Measurements from ENCODE around the gene RBM23. TPM values are rescaled to one million over a fixed set of nuclear protein-coding genes. Genes with fewer than 3 reads are reported as not detected.

Gene RBM23
- total RNA-seq, 4 donors from 2014 or later: 49.7 to 2,239 (median 990) TPM

DNA sequence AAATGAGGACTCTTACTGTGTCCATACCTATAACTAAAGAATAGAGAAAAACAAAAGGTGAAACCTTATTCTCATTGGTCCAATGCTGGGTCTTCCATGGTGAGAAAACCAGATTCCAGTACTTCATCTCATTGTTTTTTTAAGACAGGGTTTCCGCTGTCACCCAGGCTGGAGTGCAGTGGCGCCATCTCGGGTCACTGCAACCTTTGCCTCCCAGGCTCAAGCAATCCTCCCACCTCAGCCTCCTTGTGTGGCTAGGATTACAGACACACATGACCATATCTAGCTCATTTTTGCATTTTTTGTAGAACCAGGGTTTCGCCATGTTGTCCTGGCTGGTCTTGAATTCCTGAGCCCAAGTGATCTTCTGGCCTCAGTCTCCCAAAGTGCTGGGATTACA, 13.3 kb downstream of the RBM23 start:
- intact Hi-C loops (cut with DNase I; ENCODE audit: low total_unique reads): no loop called here
- no peaks in the 10 kb centered on the region for H3K9me3 ChIP-seq
- H3K4me1 ChIP-seq: no peaks in the 10 kb centered on the region
- no peak for DNase-seq
- H3K27me3 ChIP-seq: no peaks in the 10 kb centered on the region
- H3K4me3 ChIP-seq: no peak overlapping the region
- H3K36me3 ChIP-seq: no peaks in the 10 kb centered on the region
- TF ChIP-seq POLR2A (IDR thresholded peaks at IDR 0.05): no peak
- no peak for TF ChIP-seq CTCF (IDR thresholded peaks at IDR 0.05)
- H3K27ac ChIP-seq: no peak overlapping the region

DNA sequence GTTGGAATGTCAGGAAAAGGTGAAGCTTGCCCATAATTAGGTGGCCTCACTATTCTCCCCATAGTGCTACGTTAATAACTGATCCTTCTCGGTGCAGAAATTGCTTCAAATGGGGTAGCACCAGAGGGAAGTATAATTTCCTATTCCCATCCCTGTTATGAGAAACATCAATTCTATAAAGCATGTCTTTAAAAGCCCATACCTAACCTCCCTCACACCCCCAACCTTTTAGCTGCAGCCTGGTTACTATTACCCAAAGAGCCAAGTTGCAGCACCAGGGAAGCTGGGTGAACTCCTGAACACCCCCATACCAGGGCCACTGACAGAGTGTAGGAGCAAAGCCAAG, 15.2 kb downstream of the RBM23 start:
- Histone ChIP-seq H3K4me1 (no peaks in the 10 kb centered on the region), H3K36me3 (no peaks in the 10 kb centered on the region), H3K9me3 (no peaks in the 10 kb centered on the region), H3K4me3 (no peak overlapping the region), H3K27ac (no peak overlapping the region), H3K27me3 (no peaks in the 10 kb centered on the region)
- no peak for TF ChIP-seq CTCF (IDR thresholded peaks at IDR 0.05)
- TF ChIP-seq POLR2A (IDR thresholded peaks at IDR 0.05): no peak
- no peak for DNase-seq
- intact Hi-C loops (cut with DNase I; ENCODE audit: low total_unique reads): no loop called here

DNA sequence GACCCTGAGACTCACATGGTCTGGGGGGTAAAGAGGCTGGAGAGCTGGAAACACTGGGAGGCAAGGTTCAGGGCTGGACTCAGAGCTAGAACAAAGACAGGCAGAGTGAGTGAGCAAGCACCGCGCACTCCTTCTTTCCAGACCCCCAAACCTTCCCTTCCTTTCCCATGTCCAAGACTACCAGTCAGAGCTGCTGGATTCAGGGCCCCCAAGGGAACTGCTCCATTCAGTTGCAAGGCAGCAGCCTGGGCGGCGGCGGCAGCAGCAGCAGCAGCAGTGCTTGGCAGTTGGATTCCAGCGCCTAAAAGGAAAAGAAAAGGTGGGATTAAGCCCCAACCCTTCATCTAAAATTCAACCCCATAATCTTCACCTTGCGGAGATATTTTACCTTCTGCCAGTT, 17.1 kb downstream of the RBM23 start:
- TF ChIP-seq POLR2A (IDR thresholded peaks at IDR 0.05) (no peak), CTCF (IDR thresholded peaks at IDR 0.05) (no peak)
- no peaks in the 10 kb centered on the region for H3K36me3 ChIP-seq
- no peaks in the 10 kb centered on the region for H3K9me3 ChIP-seq
- H3K4me1 ChIP-seq: no peaks in the 10 kb centered on the region
- no peaks in the 10 kb centered on the region for H3K27me3 ChIP-seq
- intact Hi-C loops (cut with DNase I; ENCODE audit: low total_unique reads): no loop called here
- no peak overlapping the region for H3K4me3 ChIP-seq
- H3K27ac ChIP-seq: no peak overlapping the region
- no peak for DNase-seq

DNA sequence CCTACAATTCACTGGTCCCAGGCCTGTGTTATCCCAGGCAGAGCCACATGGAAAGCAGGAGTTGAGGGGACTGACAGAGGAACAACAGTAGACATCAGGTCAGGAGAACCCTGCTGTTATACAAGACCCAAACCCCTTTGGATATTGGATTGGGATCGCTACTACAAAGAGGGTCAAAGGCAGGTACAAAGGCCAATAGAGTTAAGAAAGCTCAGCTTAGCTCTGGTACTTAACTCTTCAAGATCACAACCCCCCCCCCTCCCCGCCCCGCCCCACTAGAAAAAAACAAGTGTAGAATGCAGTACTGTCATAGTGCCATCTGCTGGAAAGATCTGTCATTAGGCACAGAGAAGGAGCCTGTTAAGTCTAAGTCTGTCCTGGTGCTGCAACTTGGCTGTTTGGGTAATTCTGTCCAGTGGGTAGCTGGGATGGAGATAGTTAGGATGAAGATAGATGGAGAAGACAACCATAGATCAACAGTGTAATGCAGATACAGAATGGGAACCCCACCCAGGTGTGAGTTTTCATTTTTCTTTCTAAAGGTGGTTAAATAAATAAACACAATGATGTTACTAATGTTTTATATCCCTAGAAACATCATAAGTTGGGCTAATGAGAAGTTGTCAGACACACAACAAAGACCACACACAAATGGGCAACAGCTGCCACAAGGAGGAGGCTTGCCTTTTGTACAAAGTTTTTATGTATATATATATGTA, 18.7 kb downstream of the RBM23 start:
- Histone ChIP-seq H3K4me1 (no peaks in the 10 kb centered on the region), H3K4me3 (no peak overlapping the region), H3K27ac (peak overlapping the region; percentile 28 to 71), H3K9me3 (no peaks in the 10 kb centered on the region), H3K27me3 (no peaks in the 10 kb centered on the region), H3K36me3 (no peaks in the 10 kb centered on the region)
- peak in 1 of 2 donors; percentile 56 for DNase-seq
- no peak for TF ChIP-seq POLR2A (IDR thresholded peaks at IDR 0.05)
- TF ChIP-seq CTCF (IDR thresholded peaks at IDR 0.05): peak; percentile 43 to 62 (median 50)
- intact Hi-C loops (cut with DNase I; ENCODE audit: low total_unique reads): no loop called here

GRCh38 chr14:22898302-22899090, 20.5 kb downstream of the RBM23 start:
- H3K4me3 ChIP-seq: no peak overlapping the region
- no peaks in the 10 kb centered on the region for H3K4me1 ChIP-seq
- no peaks in the 10 kb centered on the region for H3K36me3 ChIP-seq
- intact Hi-C loops (cut with DNase I; ENCODE audit: low total_unique reads): no loop called here
- TF ChIP-seq POLR2A (IDR thresholded peaks at IDR 0.05) (no peak), CTCF (IDR thresholded peaks at IDR 0.05) (no peak)
- H3K9me3 ChIP-seq: no peaks in the 10 kb centered on the region
- DNase-seq: peak in 1 of 2 donors; percentile 46
- H3K27me3 ChIP-seq: no peaks in the 10 kb centered on the region
- peak overlapping the region; percentile 38 to 71 for H3K27ac ChIP-seq

Measured in uterus (tissue), 4 donors.